Naive B cell (primary cell): ENCODE measurements around the gene ACBD6. TPM values are rescaled to one million over a fixed set of nuclear protein-coding genes. Genes with fewer than 3 reads are reported as not detected.
A peak's percentile ranks its signal among the peaks of the same experiment; 100 is the strongest.
"Not testable (repeated sequence)": the region's sequence is repeated elsewhere in the genome, so short reads cannot be mapped to it uniquely, and the experiment has no call there.

ENCODE experiments used
- ATAC-seq, 2 donors: fragments of 150-1000 bp; cut with Tn5 transposase; 2 replicates each; pipeline ENCODE4 v1.10.0; 2021; ENCODE audit warnings: low read depth in 2 of 2, mild to moderate bottlenecking in 2 of 2, moderate library complexity in 2 of 2
- DNase-seq: peaks from one replicate; pipeline ENCODE4 v3.0.0; 2022
- H3K27ac Mint-ChIP-seq, 6 donors: one replicate each; pipeline ENCODE4 v1.8.0; 2020 to 2022; ENCODE audit warnings: mild to moderate bottlenecking in 6 of 6, mixed read lengths in 6 of 6, moderate library complexity in 5 of 6, inconsistent platforms in 2 of 6
- H3K27me3 Mint-ChIP-seq, 3 donors: one replicate each; pipeline ENCODE4 v1.8.0; 2021 to 2022; ENCODE audit warnings: mixed read lengths in 3 of 3, mild to moderate bottlenecking in 1 of 3
- H3K36me3 Mint-ChIP-seq, 2 donors: one replicate each; pipeline ENCODE4 v1.8.0; 2020 to 2022; ENCODE audit warnings: mixed read lengths in 2 of 2, inconsistent platforms in 1 of 2, mild to moderate bottlenecking in 1 of 2
- H3K4me1 Mint-ChIP-seq, 3 donors: one replicate each; pipeline ENCODE4 v1.8.0; 2020 to 2022; ENCODE audit warnings: mixed read lengths in 3 of 3, inconsistent platforms in 1 of 3, mild to moderate bottlenecking in 1 of 3, moderate library complexity in 1 of 3
- H3K4me3 Mint-ChIP-seq, 8 donors: one replicate each; pipeline ENCODE4 v1.8.0; 2020 to 2022; ENCODE audit warnings: mild to moderate bottlenecking in 8 of 8, mixed read lengths in 8 of 8, moderate library complexity in 8 of 8, inconsistent platforms in 2 of 8
- H3K9me3 Mint-ChIP-seq, 7 donors: one replicate each; pipeline ENCODE4 v1.8.0; 2020 to 2022; ENCODE audit warnings: mixed read lengths in 7 of 7, mild to moderate bottlenecking in 5 of 7, inconsistent platforms in 2 of 7, moderate library complexity in 1 of 7
- polyA plus RNA-seq, 6 donors: library from polyadenylated mRNA; unstranded; fragments of 300-500 nt; fragmentation: Illumina TruSeq; gene quantifications; one replicate each; pipeline ENCODE4 v1.2.3, GENCODE V29; 2021; ENCODE audit warnings: low read depth in 6 of 6

Gene ACBD6
- polyA plus RNA-seq, 6 donors from 2014 or later, result 27.8 to 41.2 (median 37.4) TPM

DNA sequence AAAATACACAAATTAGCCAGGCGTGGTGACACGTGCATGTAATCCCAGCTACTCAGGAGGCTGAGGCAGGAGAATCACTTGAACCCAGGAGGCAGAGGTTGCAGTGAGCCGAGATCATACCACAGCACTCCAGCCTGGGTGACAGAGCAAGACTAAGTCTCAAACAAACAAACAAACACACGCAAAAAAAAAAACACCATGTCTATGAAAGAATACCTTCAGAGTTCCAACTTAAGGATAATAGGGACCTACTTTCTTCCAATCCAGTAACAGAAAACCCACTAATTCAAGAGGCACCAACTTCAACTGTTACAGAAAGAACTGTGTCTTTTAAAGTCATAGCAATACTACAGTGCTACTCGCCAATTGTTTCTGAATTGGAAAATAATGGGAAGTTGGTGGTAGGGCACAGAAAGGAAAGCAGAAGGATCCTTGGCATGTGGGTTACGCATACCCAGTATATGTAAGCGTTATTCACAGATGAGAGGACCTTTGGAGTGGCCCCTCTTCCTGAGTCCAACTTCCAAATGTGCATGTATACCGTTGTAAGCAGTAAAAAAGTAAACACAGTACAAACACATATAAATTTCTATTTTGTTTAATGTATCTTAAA lies 87.0 kb downstream of the ACBD6 start:
- Mint-ChIP-seq H3K9me3 (peaks cover 4 to 17% (median 12%) of the 10 kb centered on the region in 7 donors), H3K27me3 (no peaks in the 10 kb centered on the region), H3K36me3 (peaks cover 24 to 49% of the 10 kb centered on the region in 2 donors), H3K4me1 (peaks cover 0 to 4% (median 0%) of the 10 kb centered on the region in 3 donors), H3K4me3 (no peak overlapping the region), H3K27ac (no peak overlapping the region)
- no peak for DNase-seq
- no peak for ATAC-seq

DNA sequence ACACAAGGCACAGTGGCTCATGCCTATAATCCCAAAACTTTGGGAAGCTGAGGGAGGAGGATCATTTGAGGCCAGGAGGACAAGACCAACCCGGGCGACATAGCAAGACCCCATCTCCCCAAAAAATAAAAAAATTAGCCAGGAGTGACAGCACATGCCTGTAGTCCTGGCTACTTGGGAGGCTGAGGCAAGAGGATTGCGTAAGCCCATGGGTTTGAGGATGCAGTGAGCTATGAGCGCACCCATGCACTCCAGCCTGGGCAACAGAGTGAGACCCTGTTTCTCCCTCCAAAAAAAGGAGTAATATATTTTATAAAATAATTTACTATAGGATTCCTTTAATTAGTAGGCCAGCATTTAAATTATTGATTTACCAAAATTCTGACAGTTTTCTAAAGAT lies 89.8 kb downstream of the ACBD6 start:
- H3K27ac Mint-ChIP-seq, result no peak overlapping the region
- H3K9me3 Mint-ChIP-seq, result peaks cover 4 to 17% (median 12%) of the 10 kb centered on the region in 7 donors
- ATAC-seq (no peak), DNase-seq (no peak)
- H3K4me3 Mint-ChIP-seq, result no peak overlapping the region
- no peaks in the 10 kb centered on the region for H3K27me3 Mint-ChIP-seq
- peaks cover 0 to 5% (median 4%) of the 10 kb centered on the region in 3 donors for H3K4me1 Mint-ChIP-seq
- peaks cover 18 to 49% of the 10 kb centered on the region in 2 donors for H3K36me3 Mint-ChIP-seq

DNA sequence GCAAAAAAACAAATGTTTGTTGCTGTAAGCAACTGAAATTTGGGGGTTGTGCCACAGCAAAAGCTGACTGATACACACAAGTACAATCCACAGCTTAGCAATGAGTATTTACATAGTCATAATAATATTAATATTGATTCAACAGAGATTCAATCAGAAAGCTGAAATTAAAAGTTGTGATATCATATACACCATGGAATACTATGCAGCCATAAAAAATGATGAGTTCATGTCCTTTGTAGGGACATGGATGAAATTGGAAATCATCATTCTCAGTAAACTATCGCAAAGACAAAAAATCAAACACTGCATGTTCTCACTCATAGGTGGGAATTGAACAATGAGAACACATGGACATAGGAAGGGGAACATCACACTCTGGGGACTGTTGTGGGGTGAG lies 94.2 kb downstream of the ACBD6 start:
- ATAC-seq, result not testable (repeated sequence)

DNA sequence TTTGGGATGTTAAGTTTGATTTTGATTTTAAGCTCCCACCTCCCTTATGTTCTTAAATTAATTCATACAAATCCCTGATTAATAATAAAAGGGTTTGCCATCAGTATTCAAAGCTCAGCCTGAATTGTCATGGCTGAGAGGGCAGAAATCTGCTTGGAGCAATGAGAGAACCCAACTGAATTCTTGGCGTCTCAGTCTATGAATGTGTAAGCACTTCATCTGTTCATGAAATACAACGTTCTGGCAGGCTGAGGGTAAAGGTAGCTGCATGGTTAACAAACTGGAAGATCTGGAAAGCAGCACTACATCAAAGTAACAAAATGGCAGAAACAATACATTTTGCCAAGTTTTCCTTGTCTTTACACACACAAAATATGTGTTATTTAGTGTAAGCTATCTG lies 95.3 kb downstream of the ACBD6 start:
- H3K36me3 Mint-ChIP-seq, result peaks cover 8 to 20% of the 10 kb centered on the region in 2 donors
- peaks cover 0 to 2% (median 0%) of the 10 kb centered on the region in 7 donors for H3K9me3 Mint-ChIP-seq
- H3K4me3 Mint-ChIP-seq, result no peak overlapping the region
- H3K27ac Mint-ChIP-seq, result no peak overlapping the region
- peaks cover 4 to 7% (median 5%) of the 10 kb centered on the region in 3 donors for H3K4me1 Mint-ChIP-seq
- H3K27me3 Mint-ChIP-seq, result no peaks in the 10 kb centered on the region
- ATAC-seq, result no peak
- no peak for DNase-seq

More for the DNA sequence above, 94.2 kb downstream of the ACBD6 start:
- not testable (repeated sequence) for H3K27me3 Mint-ChIP-seq, H3K4me1 Mint-ChIP-seq, DNase-seq, H3K4me3 Mint-ChIP-seq, H3K27ac Mint-ChIP-seq, H3K9me3 Mint-ChIP-seq
- H3K36me3 Mint-ChIP-seq, result peaks cover 8 to 24% of the 10 kb centered on the region in 2 donors

DNA sequence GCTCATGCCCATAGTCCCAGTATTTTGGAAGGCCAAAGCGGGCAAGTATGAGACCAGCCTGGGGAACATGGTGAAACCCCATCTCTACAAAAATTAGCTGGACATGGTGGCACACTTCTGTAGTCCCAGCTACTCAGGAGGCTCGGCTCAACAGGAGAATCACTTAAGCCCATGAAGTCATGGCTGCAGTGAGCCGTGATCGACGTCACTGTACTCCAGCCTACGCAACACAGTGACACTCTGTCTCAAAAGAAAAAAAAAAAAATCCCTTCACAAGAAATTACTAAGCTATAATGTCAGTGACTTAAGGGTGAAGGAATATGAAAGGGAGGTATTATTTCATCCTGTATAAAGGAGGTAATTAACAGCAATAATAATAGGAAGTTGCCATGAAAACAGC lies 99.8 kb downstream of the ACBD6 start:
- Mint-ChIP-seq H3K27me3 (no peaks in the 10 kb centered on the region), H3K9me3 (no peaks in the 10 kb centered on the region), H3K4me3 (no peak overlapping the region), H3K4me1 (peaks cover 0 to 9% (median 4%) of the 10 kb centered on the region in 3 donors), H3K27ac (peak overlapping the region in 2 of 6 donors; percentile 22 to 28), H3K36me3 (peaks cover under 1 to 8% of the 10 kb centered on the region in 2 donors)
- DNase-seq (no peak), ATAC-seq (no peak)

DNA sequence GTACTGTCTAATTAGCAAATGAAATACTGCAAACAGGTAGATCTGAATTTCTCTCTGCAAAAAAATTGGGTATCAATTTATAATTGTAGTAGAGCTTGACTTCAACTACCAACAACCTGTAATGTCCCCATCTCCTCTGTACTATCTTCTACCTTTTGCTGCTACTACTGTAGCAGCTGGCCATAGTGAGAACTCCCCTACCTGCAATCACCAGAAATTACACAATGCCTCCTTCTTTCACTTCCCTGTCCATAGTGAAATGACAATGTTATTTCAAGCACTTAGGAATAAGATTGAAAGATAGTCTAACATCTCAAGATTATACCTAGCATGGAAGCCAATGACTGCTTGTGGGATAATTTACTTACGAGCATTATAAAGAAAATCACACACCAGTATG lies 100.4 kb downstream of the ACBD6 start:
- ATAC-seq, result no peak
- no peak overlapping the region for H3K4me3 Mint-ChIP-seq

DNA sequence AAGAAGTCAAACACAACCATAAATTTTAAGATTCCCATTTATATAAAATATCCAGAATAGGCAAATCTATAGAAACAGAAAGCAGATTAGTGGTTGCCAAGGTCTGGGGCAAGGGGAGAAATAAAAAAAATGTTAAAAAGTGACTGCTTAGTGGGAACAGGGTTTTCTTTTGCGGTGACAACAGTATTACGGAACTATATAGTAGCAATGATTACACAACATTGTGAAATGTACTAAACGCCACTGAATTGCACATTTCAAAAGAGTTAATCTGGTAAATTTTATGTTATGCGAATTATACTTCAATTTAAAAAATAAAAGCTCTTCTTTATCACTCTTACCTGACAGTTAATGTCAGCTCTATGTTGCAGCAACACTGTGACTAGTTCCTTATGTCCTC lies 105.2 kb downstream of the ACBD6 start:
- H3K27ac Mint-ChIP-seq, result no peak overlapping the region
- H3K4me3 Mint-ChIP-seq, result no peak overlapping the region
- no peaks in the 10 kb centered on the region for H3K27me3 Mint-ChIP-seq
- H3K4me1 Mint-ChIP-seq, result peaks cover 2 to 10% (median 8%) of the 10 kb centered on the region in 3 donors
- H3K9me3 Mint-ChIP-seq, result peaks cover 5 to 17% (median 11%) of the 10 kb centered on the region in 7 donors
- peaks cover 32 to 36% of the 10 kb centered on the region in 2 donors for H3K36me3 Mint-ChIP-seq
- no peak for ATAC-seq
- no peak for DNase-seq

More for the DNA sequence above, 100.4 kb downstream of the ACBD6 start:
- Mint-ChIP-seq H3K4me1 (peaks cover 0 to 9% (median 4%) of the 10 kb centered on the region in 3 donors), H3K27me3 (no peaks in the 10 kb centered on the region), H3K9me3 (peaks cover 0 to 2% (median 0%) of the 10 kb centered on the region in 7 donors), H3K27ac (no peak overlapping the region), H3K36me3 (peaks cover 5 to 13% of the 10 kb centered on the region in 2 donors)
- DNase-seq, result no peak

DNA sequence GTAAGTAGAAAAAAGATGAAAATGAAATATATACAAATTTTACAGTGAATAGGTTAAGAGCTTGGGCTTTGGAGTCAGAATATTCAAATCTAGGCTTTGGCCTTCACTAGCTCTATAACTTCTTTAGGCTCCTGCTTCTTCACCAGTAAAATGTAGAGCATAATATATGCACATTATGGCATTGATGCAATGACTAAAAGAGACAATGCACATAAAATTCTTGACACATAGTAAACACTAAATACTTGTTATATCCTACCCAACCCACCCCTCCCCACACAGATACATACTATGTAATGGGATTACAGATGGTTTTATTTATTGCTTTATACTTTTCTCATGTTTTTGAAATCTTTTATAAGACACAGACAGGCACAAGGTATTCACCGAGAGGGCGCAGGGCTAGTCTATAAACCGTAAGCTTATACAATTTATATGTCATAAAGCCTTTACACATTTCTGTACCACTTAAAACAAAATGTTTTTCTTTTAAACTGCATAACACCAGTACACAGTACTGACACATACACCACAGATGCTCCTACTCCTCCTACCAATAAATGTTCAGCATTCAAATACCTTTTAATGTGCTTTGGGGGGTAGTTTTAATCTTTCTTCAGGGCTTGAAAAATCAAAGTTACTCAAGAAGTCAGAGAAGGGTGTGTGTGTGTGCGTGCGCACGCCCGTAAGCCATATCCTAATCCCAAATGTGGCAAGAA lies 109.8 kb downstream of the ACBD6 start:
- DNase-seq (no peak), ATAC-seq (no peak)
- Mint-ChIP-seq H3K36me3 (peaks cover 32 to 36% of the 10 kb centered on the region in 2 donors), H3K9me3 (peaks cover 5 to 35% (median 27%) of the 10 kb centered on the region in 7 donors), H3K27me3 (no peaks in the 10 kb centered on the region), H3K27ac (no peak overlapping the region), H3K4me1 (peaks cover 0 to 10% (median 2%) of the 10 kb centered on the region in 3 donors), H3K4me3 (no peak overlapping the region)

DNA sequence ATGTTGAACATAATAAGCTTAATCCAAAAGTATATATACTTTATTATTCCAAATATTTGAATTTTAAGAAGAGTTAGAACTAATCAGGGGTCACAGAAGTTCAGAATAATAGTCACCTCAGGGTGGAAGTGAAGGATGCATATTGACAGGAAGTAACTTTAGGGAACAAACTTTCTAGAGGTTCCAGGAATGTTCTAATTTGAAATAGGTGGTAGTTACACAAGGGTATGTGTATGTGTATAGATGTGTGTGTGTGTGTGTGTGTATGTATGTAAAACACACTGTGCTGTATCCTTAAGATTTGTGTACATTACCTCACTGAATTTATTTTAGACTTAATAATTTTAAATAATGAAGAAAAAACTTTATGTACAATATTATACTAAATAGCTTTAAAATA lies 110.4 kb downstream of the ACBD6 start:
- DNase-seq (no peak), ATAC-seq (no peak)
- Mint-ChIP-seq H3K27me3 (no peaks in the 10 kb centered on the region), H3K36me3 (peaks cover 31% of the 10 kb centered on the region in 2 donors), H3K27ac (no peak overlapping the region), H3K4me3 (no peak overlapping the region), H3K9me3 (peaks cover 5 to 39% (median 28%) of the 10 kb centered on the region in 7 donors), H3K4me1 (peaks cover 0 to 10% (median 2%) of the 10 kb centered on the region in 3 donors)

DNA sequence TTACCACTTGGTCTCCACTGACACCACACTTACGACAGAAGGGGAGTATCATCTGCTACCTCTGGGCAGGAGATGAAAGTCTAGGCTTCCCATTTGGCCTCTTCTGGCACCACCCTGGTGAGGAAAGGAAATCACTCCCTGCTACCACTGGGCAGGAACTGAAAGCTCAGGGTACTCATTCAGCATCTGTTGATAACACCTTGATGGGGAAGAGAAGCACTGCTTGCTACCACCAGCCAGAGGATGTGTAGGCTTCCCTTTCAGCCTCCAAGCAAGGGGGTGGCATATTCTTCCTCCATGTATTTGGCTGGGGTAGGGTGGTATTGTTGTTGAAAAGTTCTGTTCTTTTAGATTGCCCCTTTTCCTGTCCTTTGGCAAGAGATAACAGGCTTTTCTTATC lies 115.0 kb downstream of the ACBD6 start:
- Mint-ChIP-seq H3K27me3 (no peaks in the 10 kb centered on the region), H3K36me3 (peaks cover 42 to 49% of the 10 kb centered on the region in 2 donors), H3K9me3 (peaks cover 21 to 64% (median 59%) of the 10 kb centered on the region in 7 donors), H3K27ac (no peak overlapping the region), H3K4me1 (peaks cover 0 to 7% (median 4%) of the 10 kb centered on the region in 3 donors), H3K4me3 (no peak overlapping the region)
- DNase-seq, result no peak
- ATAC-seq, result no peak

DNA sequence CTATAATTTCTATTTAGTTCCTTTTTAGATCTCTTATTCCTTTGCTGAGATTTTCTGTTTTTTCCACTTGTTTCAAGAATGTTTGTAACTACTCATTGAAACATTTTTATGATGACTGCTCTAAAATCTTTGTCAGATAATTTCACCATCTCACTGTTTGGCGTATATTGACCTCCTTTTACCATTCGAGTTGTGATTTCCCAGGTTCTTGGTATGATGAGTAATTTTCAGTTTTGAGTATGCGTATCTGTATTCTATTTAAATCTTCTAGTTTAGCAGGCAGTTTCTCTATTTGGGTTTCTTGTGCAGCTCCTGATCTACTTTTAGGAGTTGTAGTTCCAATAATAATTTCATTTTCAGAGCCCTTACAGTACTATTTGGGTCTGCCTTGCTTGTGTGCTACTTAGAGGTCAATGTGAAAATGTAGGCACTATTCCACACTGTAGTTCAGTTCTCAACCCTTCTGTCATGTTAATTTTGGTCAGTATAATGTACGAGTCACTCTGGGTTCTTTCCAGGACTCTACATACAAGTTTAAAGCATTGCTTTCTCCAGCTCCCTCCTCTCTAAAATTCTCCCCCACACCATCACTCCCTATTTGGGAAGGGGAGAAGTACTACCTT lies 115.5 kb downstream of the ACBD6 start:
- Mint-ChIP-seq H3K9me3 (peaks cover 21 to 70% (median 64%) of the 10 kb centered on the region in 7 donors), H3K4me3 (no peak overlapping the region), H3K27ac (no peak overlapping the region), H3K36me3 (peaks cover 48 to 54% of the 10 kb centered on the region in 2 donors), H3K27me3 (no peaks in the 10 kb centered on the region), H3K4me1 (peaks cover 0 to 12% (median 8%) of the 10 kb centered on the region in 3 donors)
- DNase-seq, result no peak
- ATAC-seq, result no peak

DNA sequence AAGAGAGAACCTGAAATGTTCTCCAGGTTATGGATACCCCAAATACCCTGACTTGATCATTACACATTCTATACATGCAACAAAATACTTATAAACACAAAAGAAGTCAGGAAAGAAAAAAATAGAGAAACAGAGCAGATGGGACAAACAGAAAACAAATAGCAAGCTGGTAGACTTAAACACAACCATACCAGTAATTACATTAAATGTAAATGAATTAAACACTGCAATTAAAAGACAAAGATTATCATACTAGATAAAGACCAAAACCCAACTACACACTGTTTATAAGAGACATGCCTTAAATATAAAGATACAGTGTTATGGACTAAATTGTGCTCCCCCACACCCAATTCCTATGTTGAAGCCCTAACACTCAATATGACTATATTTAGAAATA lies 117.2 kb downstream of the ACBD6 start:
- Mint-ChIP-seq H3K4me1 (peaks cover 0 to 13% (median 8%) of the 10 kb centered on the region in 3 donors), H3K9me3 (peaks cover 28 to 73% (median 68%) of the 10 kb centered on the region in 7 donors), H3K4me3 (no peak overlapping the region), H3K27ac (no peak overlapping the region), H3K27me3 (no peaks in the 10 kb centered on the region), H3K36me3 (peaks cover 61 to 71% of the 10 kb centered on the region in 2 donors)
- ATAC-seq (no peak), DNase-seq (no peak)

DNA sequence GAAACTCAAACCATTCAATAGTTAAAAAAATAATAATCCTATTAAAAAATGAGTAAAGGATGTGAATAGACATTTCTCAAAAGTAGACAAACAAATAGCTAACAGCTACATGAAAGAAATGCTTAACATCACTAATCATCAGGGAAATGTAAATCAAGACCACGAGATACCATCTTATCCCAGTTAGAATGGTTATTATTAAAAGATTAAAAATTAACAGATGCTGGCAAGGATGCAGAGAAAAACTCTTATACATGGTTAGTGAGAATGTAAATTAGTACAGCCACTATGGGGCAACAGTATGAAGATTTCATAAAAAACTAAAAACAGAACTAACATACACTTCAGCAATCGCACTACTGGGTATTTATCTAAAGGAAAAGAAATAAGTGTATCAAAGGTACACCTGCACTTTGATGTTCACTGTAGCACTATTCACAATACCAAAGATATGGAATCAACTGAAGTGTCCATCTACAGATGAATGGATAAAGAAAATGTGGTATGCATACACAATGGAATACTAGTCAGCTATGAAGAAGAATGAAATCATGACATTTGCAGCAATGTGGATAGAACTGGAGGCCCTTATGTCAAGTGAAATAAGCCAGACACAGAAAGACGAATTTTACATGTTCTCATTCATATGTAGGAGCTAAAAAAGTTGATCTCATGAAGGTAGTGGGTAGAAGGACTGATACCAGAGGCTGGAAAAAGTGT lies 117.9 kb downstream of the ACBD6 start:
- DNase-seq, result no peak
- H3K27me3 Mint-ChIP-seq, result no peaks in the 10 kb centered on the region
- H3K4me3 Mint-ChIP-seq, result no peak overlapping the region
- H3K36me3 Mint-ChIP-seq, result peaks cover 68 to 78% of the 10 kb centered on the region in 2 donors
- no peak for ATAC-seq
- H3K4me1 Mint-ChIP-seq, result peaks cover 2 to 13% (median 8%) of the 10 kb centered on the region in 3 donors
- peaks cover 31 to 80% (median 75%) of the 10 kb centered on the region in 7 donors for H3K9me3 Mint-ChIP-seq
- H3K27ac Mint-ChIP-seq, result peak overlapping the region in 1 of 6 donors; percentile 55
